Measurements from ENCODE around the gene NUMA1.

Gene NUMA1

DNA sequence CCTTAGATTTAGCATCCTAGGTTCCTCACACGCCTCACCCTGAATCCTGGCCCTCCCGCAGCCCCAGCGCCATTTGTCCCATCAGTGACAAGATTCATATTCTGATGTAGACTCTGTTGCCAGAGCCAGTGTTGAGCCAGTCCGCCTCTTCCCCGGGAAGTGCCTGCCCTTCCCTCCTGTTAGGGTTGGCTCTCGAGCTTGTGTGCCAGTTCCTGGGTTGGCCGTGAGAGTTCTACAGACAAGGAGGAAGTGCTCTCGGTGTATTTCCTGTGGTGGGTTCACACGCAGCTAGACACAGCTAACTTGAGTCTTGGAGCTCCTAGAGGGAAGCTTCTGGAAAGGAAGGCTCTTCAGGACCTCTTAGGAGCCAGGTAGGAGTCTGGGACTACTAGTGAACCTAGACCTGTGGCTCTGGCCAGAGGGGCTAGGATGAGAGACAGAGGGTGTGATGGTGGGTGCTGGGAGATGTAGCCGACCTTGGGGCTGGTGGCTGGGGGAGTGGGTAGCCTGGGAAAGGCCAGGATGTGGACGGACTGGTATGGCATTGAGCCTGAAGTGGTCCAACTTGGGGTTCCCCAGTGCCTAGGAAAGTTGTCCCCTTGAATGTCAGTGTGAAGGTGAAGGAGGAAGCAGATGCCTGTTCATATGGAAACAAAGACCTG is 81.6 kb downstream of the NUMA1 start, which contains the start of gene IL18BP:
IL18BP (plus strand) TSS at position 261 of the 662 bp plus-strand sequence. CDS start 1,076 bp downstream, outside the sequence.
- DNase-seq = peak; percentile 49

DNA sequence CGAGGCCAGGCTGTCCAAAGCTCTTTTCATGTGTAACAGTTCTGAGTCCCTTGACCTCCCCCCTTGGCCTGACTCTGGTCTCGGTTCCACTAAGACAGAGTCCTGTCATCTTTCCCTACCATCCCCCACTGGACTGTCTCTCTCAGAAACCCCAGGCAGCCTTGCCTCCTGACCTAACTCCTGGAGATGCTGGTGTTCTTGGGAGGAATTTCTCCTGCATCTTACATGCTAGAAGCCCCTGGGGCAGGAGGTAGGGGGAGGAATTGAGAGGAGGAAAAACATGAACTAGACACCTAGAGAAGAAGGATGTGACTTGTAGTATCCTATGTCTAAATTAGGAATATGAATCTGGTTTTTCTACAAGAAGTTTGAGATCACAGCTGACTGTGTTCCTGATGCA is 82.3 kb downstream of the NUMA1 start:
- no peak for DNase-seq

DNA sequence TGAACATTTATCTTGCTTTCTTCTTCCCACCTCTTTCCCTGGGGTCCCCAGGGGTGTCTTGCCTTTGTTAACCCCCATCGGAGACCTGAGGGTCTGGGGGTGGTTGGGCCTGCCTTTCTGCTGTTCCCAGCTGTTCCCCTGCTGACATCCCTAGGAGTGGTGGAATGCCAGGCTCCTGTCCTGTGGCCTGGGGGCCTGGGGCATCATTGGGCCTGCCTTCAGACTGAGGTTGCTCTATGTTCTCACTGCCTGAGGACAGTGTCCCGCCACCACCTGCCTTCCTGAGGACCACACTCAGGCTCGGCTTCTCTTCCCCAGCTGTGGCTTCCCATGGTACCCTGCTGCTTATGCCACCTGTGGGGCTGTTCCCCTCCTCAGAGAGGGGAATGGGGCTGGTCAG is 82.7 kb downstream of the NUMA1 start:
- no peak for DNase-seq

DNA sequence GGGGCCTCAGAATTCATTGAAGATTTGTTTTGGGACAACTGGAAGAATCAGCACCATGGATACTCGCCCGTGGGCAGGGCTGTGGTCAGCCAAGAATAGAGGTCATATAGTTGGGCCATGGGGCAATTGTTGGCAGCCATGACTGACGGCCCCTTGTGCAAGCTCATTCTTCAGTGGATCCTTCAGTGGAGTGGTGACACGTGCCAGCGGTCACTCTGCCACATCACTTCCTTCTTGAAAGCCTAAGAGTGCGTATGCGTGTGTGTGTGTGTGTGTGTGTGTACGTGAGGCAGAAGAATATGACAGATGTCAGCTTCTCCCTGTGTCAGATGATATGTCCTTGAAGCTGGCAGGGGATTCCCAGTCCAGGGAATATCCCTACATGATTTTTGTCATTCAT is 83.4 kb downstream of the NUMA1 start:
- DNase-seq = no peak

DNA sequence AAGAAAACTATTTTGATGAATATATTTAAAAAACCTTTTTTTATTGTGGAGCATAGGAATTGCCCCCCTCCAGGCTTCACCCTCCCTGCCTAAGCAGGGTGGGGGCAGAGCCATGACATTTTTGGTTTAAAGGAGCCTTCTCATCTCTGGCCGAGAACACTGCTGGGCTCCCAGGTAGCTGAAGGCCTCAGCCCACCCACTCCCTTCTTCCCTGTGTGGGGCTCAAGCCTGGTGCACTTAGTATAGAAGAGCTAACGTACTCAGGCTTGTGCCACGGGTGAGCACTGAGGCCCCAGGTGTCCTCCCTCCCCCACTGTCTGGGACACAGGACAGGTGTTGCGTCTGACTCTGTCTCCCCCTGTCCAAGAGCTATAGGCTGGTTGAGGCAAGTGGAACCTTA is 83.8 kb downstream of the NUMA1 start:
- DNase-seq = no peak

DNA sequence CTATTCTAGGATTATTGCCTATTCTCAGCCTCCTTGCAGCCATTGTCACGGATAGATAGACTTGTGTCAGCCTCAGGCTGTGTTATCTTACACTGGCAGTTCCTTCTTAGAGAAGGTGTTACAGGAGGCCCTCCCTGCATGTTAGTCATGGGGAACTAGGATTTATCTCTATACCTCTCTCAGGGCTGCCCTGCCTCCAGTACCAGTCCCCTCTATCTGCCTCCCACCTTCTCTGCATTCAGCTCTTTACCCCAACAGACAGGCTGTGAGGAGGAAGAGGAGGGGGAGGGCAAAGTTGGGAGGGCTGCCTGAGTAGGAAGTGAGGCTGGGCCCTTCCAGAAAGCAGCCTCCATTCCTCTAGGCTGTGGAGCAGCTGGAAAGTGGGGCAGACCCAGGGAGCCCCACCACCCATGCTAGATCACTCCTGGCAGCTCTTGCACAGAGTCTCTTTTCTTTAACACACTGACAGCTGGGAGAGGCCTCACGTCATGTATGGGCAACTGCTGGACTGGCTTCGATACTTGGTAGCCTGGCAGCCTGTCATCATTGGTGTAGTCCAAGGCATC is 84.5 kb downstream of the NUMA1 start:
- no peak for DNase-seq

DNA sequence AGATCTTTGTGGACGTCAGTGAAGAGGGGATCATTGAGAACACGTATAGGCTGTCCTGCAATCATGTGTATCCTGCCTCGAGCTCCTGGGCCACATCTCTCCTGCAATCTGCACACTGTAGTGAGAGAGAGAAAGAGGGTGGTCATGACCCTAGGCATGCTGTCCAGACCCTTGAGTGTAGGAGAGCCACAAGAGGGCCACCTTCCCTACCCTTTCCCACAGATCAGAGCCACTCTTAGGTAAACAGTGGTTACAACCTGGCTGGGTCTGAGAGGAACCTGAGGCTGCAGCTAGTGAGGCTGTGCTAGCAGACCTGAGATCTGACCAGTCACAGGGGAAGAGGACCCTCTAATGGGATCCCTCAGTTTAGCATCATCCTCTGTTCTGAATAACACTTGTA is 85.6 kb downstream of the NUMA1 start:
- DNase-seq = no peak

DNA sequence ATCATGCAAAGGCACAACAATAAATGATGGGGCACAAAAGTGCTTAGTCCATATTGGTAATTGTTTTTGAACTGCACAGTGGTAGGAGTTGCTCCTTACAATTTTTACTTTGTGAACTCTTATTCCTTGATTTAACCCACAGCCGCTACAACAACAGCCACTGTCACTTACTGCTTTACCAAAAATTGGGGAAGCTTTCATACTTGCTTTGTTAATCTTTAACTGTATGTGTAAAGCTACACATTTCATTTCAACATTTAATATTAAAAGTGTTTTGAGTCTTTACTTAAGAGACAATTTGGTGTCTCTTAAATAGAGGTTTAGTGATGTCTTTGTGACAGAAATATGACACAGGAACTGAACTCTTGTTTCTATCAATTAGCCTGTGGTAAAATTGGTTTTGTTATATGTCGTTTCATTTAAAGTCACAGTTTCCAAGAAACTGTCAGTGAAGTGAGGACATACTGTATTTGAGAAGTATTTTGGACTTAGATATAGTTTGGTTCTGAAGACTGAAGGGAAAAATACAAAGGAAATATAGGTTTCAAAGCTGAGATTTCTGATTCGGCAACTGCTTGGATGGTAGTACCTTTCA is 88.1 kb downstream of the NUMA1 start:
- no peak for DNase-seq

DNA sequence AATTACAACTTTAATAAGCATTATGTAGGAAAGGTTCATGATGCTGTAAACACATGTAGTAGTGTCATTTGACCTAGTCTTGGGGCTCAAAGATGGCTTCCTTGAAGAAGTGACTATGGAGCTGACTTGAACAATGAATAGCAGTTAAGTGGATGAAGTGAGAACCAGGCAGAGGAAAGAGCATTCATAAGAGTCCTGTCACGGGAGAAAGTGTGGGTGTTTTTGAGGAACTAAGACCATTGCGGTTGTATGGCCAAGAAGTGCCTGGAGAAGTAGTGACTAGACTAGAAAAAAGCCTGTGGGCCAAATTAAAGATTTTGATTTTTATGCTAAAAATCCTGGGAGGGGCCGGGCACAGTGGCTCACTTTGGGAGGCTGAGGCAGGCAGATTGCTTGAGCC is 88.8 kb downstream of the NUMA1 start:
- no peak for DNase-seq

DNA sequence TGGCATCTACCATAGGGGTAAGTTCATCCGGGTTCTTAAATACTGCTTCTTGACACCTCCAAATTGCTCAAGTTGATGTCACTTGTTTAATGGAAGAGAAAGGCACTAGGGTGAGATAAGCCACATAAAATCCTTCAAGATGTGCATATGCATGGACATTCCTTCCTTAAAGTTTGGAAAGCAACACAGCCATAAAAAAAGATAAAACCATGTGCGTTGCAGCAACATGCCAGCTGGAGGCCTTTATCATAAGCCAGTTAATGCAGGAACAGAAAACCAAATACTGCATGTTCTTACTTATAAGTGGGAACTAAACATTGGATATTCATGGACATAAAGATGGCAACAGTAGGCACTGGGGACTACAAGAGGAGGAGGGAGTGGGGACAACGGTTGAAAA is 89.6 kb downstream of the NUMA1 start:
- no peak for DNase-seq

DNA sequence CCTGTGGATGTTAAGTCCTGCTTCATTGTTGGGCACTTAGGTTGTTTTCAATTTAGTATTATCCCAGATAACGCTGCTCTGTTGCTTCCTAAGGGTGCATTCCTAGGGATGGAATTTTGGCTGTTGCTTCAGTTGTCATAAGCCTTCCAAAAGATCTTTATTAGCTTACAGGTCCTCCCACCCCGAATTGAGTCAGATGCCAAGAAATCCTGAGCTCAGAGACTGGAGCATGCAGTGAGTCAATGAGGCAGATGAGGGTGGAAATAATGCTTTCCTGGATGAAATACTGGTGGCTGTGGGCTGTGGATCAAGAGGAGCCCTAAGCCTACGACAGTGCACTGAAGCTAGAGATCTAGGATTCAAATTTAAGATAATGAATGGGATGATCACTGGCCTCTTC is 92.3 kb downstream of the NUMA1 start:
- no peak for DNase-seq

DNA sequence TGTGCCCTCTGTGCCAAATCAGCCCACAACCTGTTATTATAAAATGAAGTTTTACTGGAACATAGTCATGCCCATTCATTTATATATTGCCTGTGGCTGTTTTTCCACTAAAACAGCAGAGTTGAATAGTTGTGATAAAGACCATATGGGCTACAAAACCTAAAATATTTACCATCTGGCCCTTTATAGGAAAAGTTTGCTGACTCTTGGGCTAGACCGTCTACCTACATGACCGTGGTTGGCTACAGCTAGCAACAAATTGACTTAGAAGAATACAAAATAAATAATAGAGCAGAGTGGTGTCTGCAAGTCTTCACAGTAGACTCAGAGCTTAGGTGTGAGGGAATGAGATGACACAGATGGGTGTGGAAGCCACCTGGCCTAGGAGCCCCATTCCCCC is 92.8 kb downstream of the NUMA1 start:
- DNase-seq = no peak

DNA sequence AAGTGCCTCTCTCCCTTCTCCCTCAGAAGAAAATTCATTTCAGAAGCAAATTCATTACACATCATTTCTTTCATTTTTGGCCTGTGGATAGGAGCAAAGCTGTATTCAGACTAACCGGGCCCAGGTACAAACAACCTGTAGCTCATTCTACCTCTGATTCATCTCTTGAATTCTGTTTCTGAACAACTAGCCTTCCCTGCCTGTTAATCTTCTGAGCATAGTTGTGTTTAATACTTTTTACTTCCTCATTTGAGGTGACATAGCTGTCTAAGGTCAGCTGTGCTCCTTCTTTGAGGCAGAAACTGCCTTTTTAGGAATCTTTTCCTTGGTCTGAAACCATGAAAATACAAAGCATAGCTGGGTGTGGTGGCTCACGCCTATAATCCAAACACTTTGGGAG is 94.2 kb downstream of the NUMA1 start:
- DNase-seq = no peak

DNA sequence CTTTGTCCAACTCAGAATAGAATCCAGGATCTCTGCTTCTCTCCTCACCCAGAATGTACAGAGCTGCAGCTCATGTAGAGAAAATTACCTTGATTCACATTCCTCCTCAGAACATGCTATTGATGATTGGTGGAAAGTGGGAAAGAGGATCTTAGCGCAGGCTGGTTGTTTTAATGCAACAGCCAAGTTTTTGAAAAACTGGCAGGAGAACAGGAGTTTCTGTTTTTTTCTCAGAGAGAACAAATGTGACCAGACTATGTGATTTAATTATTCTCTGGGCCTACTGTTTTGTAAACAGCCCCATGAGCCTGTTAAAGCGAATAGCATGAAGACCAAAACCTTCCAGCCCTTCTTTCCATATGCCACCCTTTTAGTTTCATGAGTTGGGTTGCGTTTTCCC is 100.7 kb downstream of the NUMA1 start:
- no peak for DNase-seq

DNA sequence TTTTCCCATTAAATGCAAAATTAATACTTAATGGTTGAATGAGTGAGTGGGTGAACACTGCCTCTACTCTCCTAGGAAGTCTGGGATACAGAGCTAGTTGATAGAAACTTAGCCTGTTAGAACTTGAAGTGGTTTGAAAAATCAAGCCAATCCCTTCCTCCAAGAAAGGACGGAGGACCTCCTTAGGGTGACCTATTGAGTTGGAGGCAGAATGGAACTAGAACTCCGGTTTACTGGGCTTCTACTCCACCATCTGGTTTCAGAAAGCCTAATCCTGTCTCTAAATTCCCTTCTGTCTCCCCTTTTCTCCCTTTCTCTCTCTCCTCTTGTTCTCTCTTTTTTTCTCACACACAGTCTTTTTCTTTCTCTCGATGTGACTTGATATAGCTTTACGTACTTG is 101.2 kb downstream of the NUMA1 start:
- DNase-seq = no peak

DNA sequence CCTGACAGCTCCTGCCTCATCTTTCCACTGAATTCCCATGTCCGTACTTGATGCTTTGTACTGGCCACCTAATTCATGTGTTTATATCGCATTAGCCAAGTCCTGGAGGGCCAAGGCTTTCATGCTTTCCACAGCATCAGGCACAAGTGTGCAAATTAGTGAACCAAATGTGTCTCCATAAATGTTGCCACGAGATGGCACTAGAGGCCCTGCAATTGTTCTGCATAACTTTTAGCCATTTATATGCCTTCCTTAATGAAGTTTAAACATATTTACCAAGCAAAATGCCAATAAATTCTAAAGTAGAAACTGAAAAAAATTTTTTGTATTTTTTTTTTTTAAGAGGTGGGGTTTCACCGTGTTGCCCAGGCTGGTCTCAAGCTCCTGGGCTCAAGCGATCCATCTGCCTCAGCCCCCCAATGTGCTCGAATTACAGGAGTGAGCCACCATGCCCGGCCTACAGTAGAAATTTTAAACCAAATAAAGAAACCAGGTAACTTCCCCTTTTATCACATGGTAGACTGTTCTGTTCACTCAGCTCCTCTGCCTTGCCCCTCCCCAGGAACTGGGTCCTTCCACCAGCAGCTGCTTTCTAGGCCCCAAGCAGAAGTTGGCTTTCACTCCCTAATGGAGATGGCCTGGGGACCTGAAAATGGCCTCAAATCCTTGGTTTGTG is 102.5 kb downstream of the NUMA1 start:
- DNase-seq = peak; percentile 50

DNA sequence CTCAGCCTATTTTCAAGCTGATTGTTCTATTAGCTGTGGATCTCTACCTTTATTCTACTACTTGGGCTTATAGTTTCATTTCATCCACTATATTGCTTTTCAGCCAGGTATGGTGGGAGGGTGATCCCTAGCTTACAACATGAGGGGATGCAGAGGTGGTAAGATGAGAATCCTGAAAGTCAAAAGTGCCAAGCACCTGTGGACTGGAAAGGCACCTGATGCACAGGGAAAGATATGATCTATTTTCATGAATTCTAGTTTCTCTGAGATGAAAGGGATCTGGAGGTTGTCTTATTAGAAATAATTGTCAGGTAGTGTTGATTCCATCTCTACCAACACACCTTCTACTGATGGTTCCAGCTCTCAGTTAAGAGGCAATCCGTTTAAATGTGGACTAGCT is 103.3 kb downstream of the NUMA1 start:
- no peak for DNase-seq

DNA sequence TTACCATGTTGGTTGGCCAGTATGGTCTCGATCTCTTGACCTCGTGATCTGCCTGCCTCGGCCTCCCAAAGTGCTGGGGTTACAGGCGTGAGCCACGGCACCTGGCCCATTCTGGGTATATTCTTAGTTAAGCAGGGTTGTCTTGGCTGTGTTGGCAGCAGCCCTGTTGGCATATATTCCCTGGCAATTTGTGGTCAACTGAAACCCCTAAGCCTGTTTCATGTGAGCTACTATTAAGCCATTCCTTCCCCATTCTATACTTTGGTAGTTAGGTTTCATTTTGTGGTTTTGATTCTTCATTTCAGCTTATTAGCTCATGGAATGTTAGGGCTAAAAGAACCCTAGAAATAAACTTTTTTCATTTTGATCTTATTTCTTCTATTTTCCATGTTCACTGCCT is 103.8 kb downstream of the NUMA1 start:
- DNase-seq = no peak

DNA sequence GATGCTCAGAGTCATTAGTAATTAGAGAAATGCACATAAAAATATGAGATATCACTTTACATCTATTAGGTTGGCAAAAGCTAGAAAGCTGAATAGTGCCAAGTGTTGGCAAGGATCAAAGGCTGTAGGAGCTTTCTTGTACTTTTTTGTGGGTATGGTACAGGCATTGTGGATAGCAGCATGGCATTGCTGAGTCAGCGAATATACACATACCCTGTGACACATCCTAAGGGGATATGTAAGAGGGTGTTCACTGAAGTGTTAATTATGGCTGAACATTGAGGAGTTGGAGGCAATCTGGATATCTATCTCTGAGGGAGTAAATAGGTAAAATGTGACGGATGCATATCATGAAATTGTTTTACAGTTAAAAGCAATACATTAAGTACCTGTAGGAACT is 108.7 kb downstream of the NUMA1 start:
- no peak for DNase-seq

DNA sequence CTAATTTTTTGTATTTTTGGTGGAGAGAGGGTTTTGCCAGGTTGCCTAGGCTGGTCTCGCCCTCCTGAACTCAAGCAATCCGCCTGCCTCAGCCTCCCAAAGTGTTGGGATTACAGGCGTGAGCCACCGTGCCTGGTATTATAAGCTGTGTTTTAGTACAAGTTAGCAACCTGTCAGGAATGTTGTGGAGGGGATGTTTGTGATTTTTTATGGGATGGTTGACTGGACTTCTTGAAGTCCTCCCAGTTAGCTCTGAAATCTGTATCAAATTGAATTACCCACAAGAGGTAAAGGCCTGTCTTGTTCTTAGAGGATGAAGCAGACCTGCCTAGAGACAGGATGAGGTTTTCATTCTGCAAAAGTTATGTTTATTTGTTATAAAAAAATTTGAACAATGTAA is 115.7 kb downstream of the NUMA1 start:
- DNase-seq = no peak

DNA sequence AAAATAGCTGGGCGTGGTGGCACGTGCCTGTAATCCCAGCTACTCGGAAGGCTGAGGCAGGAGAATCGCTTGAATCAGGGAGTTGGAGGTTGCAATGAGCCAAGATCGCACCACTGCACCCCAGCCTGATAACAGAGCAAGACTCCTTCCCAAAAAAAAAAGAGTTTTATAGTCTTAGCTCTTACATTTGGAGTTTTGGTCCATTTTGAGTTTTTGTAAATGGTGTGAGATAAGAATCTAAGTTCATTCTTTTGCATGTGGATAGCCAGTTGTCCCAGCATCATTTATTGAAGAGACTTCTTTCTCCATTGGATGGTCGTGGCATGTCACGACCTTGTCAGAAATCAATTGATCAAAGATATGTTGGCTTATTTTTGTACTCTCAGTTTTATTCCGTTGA is 116.9 kb downstream of the NUMA1 start:
- no peak for DNase-seq

DNA sequence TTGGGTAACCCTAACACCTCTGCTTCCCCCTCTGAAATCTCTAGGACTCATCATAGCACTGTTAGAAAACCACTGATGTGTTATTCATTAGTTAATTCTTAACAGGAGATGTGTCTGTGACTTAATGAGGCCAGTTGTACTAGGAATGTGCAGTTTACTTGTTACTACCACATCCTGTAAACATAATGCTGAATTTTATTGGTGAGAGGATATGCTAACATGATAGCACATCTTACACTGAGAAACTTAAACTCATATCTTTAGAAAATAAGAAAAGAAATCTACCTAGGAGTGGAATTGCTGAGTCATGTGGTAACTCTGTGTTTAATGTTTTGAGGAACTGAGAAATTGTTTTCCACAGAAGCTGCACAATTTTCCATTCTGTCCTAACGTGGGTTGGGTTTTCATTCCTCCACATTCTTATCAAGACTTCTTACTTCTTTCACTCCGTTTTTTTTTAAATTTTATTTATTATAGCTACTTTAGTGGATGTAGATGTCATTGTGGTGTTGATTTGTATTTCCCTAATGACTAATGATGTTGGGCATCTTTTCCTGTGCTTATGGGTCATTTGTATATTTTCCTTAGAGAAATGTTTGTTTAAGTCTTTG is 117.8 kb downstream of the NUMA1 start:
- peak; percentile 28 for DNase-seq

DNA sequence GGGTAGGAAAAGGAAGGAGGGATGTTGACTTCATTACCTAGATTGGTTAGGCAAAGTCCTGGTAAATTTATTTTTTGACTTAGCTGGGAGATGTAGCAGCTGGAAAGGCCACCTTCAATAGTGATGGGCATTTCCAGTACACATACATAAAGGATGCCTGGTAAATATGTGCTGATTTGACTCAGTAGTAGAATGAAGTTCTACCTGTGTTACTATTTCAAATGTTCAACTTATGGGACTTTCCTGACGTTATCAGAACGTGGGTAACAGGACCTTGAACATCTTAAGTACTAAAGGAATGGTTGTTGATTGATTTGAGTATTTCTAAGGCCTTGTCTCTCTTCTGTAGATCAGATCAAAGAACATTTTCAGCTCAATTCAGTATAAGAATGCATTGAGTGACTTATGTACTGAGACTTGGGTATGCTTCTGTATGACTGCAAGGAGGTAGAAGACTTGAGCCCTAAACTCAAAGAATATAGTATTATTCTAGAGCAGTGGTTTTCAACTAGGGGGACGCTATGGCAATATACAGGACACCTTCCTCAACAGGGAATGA is 124.4 kb downstream of the NUMA1 start:
- no peak for DNase-seq
